ENCODE results near the gene SCYL1. TPM values are rescaled to one million over a fixed set of nuclear protein-coding genes. Genes with fewer than 3 reads are reported as not detected.

The SCYL1 gene
- total RNA-seq, 4 donors from 2014 or later, result 70.6 to 97.6 (median 89.2) TPM

GRCh38 chr11:65576232-65576866 is 51.5 kb downstream of the SCYL1 start:
- Histone ChIP-seq H3K4me3 (peak overlapping the region; percentile 78 to 96), H3K4me1 (peaks cover 4 to 95% (median 46%) of the 10 kb centered on the region in 3 donors), H3K9me3 (no peaks in the 10 kb centered on the region), H3K27ac (peak overlapping the region; percentile 96 to 99 (median 98)), H3K36me3 (peaks cover 0 to 34% of the 10 kb centered on the region in 2 donors), H3K27me3 (no peaks in the 10 kb centered on the region)
- TF ChIP-seq POLR2AphosphoS5 (IDR thresholded peaks at IDR 0.05) (no peak), POLR2A (IDR thresholded peaks at IDR 0.05) (peak in 1 of 2 donors; percentile 4)
- no CpG with 5 or more reads among the region's 26 CpGs for WGBS, 2 donors (ENCODE audit: low coverage in 1 of 2)
- no peak for ATAC-seq

GRCh38 chr11:65576867-65577755 is 52.2 kb downstream of the SCYL1 start:
- TF ChIP-seq CTCF (IDR thresholded peaks at IDR 0.05) (peak in 1 of 4 experiments; percentile 4), POLR2AphosphoS5 (IDR thresholded peaks at IDR 0.05) (peak; percentile 41), POLR2A (IDR thresholded peaks at IDR 0.05) (peak; percentile 29 to 53), EP300 (IDR thresholded peaks at IDR 0.05) (no peak)
- Histone ChIP-seq H3K4me3 (peak overlapping the region; percentile 78 to 96), H3K4me1 (peaks cover 0 to 94% (median 38%) of the 10 kb centered on the region in 3 donors), H3K27ac (peak overlapping the region; percentile 96 to 99 (median 98)), H3K27me3 (no peaks in the 10 kb centered on the region), H3K36me3 (peaks cover 0 to 41% of the 10 kb centered on the region in 2 donors), H3K9me3 (no peaks in the 10 kb centered on the region)
- peak; percentile 49 for ATAC-seq
- WGBS, 2 donors (ENCODE audit: low coverage in 1 of 2), result 60% methylated on average over 3 of the region's 18 CpGs; no CpG with 5 or more reads in 1 of the 2 donors

- H3K4me1 ChIP-seq, result peaks cover 0 to 92% (median 38%) of the 10 kb centered on the region in 3 donors
These were observed 52.9 kb downstream of the SCYL1 start for GRCh38 chr11:65577756-65578109.

GRCh38 chr11:65578134-65578533 is 53.3 kb downstream of the SCYL1 start:
- WGBS, 2 donors (ENCODE audit: low coverage in 1 of 2), result 47 to 71% methylated on average over 3 to 5 of the region's 7 CpGs
- Histone ChIP-seq H3K9me3 (no peaks in the 10 kb centered on the region), H3K27ac (peak overlapping the region; percentile 96 to 99 (median 98)), H3K4me1 (peaks cover 0 to 89% (median 36%) of the 10 kb centered on the region in 3 donors), H3K36me3 (peaks cover 0 to 52% of the 10 kb centered on the region in 2 donors), H3K4me3 (peak overlapping the region; percentile 78 to 96), H3K27me3 (no peaks in the 10 kb centered on the region)
- no peak for TF ChIP-seq CTCF (IDR thresholded peaks at IDR 0.05)
- TF ChIP-seq EP300 (IDR thresholded peaks at IDR 0.05), result no peak
- TF ChIP-seq POLR2A (IDR thresholded peaks at IDR 0.05), result no peak
- no peak for TF ChIP-seq POLR2AphosphoS5 (IDR thresholded peaks at IDR 0.05)
- no peak for ATAC-seq

More at GRCh38 chr11:65577756-65578109, 52.9 kb downstream of the SCYL1 start:
- peak overlapping the region; percentile 96 to 99 (median 98) for H3K27ac ChIP-seq
- H3K4me3 ChIP-seq, result peak overlapping the region; percentile 78 to 96
- no peaks in the 10 kb centered on the region for H3K27me3 ChIP-seq
- peaks cover 0 to 48% of the 10 kb centered on the region in 2 donors for H3K36me3 ChIP-seq
- TF ChIP-seq POLR2A (IDR thresholded peaks at IDR 0.05), result no peak
- TF ChIP-seq POLR2AphosphoS5 (IDR thresholded peaks at IDR 0.05), result no peak
- no peak for TF ChIP-seq EP300 (IDR thresholded peaks at IDR 0.05)
- TF ChIP-seq CTCF (IDR thresholded peaks at IDR 0.05), result no peak
- WGBS, 2 donors (ENCODE audit: low coverage in 1 of 2), result 0% methylated on average over 2 of the region's 8 CpGs; no CpG with 5 or more reads in 1 of the 2 donors
- no peaks in the 10 kb centered on the region for H3K9me3 ChIP-seq
- ATAC-seq, result no peak

GRCh38 chr11:65578667-65579066 is 53.8 kb downstream of the SCYL1 start:
- peaks cover 0 to 89% (median 31%) of the 10 kb centered on the region in 3 donors for H3K4me1 ChIP-seq
- TF ChIP-seq POLR2A (IDR thresholded peaks at IDR 0.05), result no peak
- TF ChIP-seq POLR2AphosphoS5 (IDR thresholded peaks at IDR 0.05), result no peak
- TF ChIP-seq EP300 (IDR thresholded peaks at IDR 0.05), result no peak
- TF ChIP-seq CTCF (IDR thresholded peaks at IDR 0.05), result no peak
- 12 to 44% methylated on average over 3 of the region's 3 CpGs for WGBS, 2 donors (ENCODE audit: low coverage in 1 of 2)

More at GRCh38 chr11:65578667-65579066, 53.8 kb downstream of the SCYL1 start:
- Histone ChIP-seq H3K9me3 (no peaks in the 10 kb centered on the region), H3K36me3 (peaks cover 0 to 57% of the 10 kb centered on the region in 2 donors), H3K27me3 (no peaks in the 10 kb centered on the region), H3K4me3 (no peak overlapping the region), H3K27ac (peak overlapping the region in 3 of 4 donors; percentile 98 to 99 (median 98))
- ATAC-seq, result no peak
